ENCODE results near the gene RSRC1. TPM values are rescaled to one million over a fixed set of nuclear protein-coding genes. Genes with fewer than 3 reads are reported as not detected.
"Not testable (repeated sequence)": the region's sequence is repeated elsewhere in the genome, so short reads cannot be mapped to it uniquely, and the experiment has no call there.

RSRC1 gene
- total and polyA plus RNA-seq, 9 donors = 20.6 to 41.2 (median 22.2) TPM

- H3K4me3 ChIP-seq (ENCODE audit: low read length); DNase-seq; H3K27ac ChIP-seq (ENCODE audit: low read length); H3K9me3 ChIP-seq (replicated peaks; ENCODE audit: control insufficient read depth, low read depth, low read length); H3K36me3 ChIP-seq (ENCODE audit: control insufficient read depth, insufficient read depth, low read length); H3K4me1 ChIP-seq (ENCODE audit: control insufficient read depth, insufficient read depth, low read length); H3K27me3 ChIP-seq (ENCODE audit: control insufficient read depth, insufficient read depth, low read length): not testable (repeated sequence)
- WGBS (ENCODE audit: insufficient coverage) = 91% methylated on average over 1 of the region's 2 CpGs
Measured at GRCh38 chr3:158340951-158341350, 231.1 kb downstream of the RSRC1 start.

GRCh38 chr3:158347966-158348365, 238.1 kb downstream of the RSRC1 start:
- Histone ChIP-seq H3K36me3 (ENCODE audit: control insufficient read depth, insufficient read depth, low read length) (no peaks in the 10 kb centered on the region), H3K9me3 (replicated peaks; ENCODE audit: control insufficient read depth, low read depth, low read length) (no peaks in the 10 kb centered on the region), H3K4me3 (ENCODE audit: low read length) (no peak overlapping the region), H3K27me3 (ENCODE audit: control insufficient read depth, insufficient read depth, low read length) (no peaks in the 10 kb centered on the region), H3K27ac (ENCODE audit: low read length) (no peak overlapping the region), H3K4me1 (ENCODE audit: control insufficient read depth, insufficient read depth, low read length) (no peaks in the 10 kb centered on the region)
- no CpG with 5 or more reads among the region's 1 CpG for WGBS (ENCODE audit: insufficient coverage)
- peak; percentile 13 for DNase-seq

DNA sequence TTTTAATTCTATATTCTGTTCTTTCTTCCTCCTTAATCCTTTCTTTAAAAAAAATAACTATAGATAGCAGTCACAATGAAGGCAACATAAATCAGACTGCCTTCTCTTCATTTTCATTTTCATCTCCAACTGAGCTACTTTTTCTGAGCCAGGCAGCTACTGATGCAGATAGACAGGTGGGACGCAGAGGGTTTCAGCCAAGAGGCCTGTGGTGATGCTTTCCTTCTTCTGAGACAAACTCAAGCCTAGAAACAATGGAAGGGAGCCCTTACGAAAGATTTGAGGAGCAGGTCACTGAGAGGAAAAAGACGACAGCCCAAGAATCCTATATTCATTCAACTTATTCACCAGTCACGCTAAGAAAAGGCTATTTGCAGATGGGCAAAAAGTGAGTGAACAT, 241.1 kb downstream of the RSRC1 start:
- Histone ChIP-seq H3K27me3 (ENCODE audit: control insufficient read depth, insufficient read depth, low read length) (no peaks in the 10 kb centered on the region), H3K4me1 (ENCODE audit: control insufficient read depth, insufficient read depth, low read length) (no peaks in the 10 kb centered on the region), H3K27ac (ENCODE audit: low read length) (no peak overlapping the region), H3K36me3 (ENCODE audit: control insufficient read depth, insufficient read depth, low read length) (no peaks in the 10 kb centered on the region), H3K9me3 (replicated peaks; ENCODE audit: control insufficient read depth, low read depth, low read length) (no peaks in the 10 kb centered on the region), H3K4me3 (ENCODE audit: low read length) (no peak overlapping the region)
- WGBS (ENCODE audit: insufficient coverage) = no CpG with 5 or more reads among the region's 4 CpGs
- DNase-seq = no peak

DNA sequence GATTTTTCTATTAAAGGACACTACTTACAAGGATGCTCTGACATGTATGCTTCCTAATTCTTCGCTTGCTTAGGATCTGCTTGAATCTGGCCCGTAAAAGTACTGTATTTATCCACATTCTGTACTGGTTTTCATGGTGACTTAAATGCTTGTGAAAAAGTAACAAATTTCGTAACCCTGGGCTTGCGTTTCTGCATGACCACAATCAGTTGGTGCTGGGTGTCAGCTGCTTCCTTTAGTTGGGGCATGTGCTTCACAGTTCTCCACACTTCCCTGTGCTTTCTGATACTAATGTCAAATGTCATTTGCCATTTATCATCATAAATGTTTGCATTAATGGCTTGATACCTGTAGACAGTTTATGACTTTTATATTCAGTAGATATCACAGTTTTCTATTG, 242.7 kb downstream of the RSRC1 start:
- Histone ChIP-seq H3K27me3 (ENCODE audit: control insufficient read depth, insufficient read depth, low read length) (no peaks in the 10 kb centered on the region), H3K4me1 (ENCODE audit: control insufficient read depth, insufficient read depth, low read length) (no peaks in the 10 kb centered on the region), H3K9me3 (replicated peaks; ENCODE audit: control insufficient read depth, low read depth, low read length) (no peaks in the 10 kb centered on the region), H3K27ac (ENCODE audit: low read length) (no peak overlapping the region), H3K36me3 (ENCODE audit: control insufficient read depth, insufficient read depth, low read length) (no peaks in the 10 kb centered on the region), H3K4me3 (ENCODE audit: low read length) (no peak overlapping the region)
- DNase-seq = peak; percentile 36
- no CpG with 5 or more reads among the region's 4 CpGs for WGBS (ENCODE audit: insufficient coverage)

DNA sequence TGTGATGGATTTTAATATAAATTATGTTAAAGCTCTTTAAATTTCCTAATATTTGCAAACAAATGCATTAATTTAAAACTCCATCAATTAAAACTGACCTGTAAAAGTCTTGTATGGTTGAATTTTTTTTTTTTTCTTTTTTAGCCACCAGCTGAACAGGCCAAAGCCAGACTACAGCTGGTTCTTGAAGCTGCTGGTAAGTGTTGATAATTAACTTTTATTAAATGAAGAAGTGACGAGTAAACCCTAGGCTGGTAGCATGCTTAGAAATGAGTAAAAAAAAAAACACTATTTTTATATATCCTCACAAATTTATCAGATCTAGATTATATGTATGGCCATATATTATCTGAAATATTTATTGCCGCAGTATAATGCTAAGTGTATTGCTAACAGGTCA, 244.8 kb downstream of the RSRC1 start:
- no peaks in the 10 kb centered on the region for H3K4me1 ChIP-seq (ENCODE audit: control insufficient read depth, insufficient read depth, low read length)

DNA sequence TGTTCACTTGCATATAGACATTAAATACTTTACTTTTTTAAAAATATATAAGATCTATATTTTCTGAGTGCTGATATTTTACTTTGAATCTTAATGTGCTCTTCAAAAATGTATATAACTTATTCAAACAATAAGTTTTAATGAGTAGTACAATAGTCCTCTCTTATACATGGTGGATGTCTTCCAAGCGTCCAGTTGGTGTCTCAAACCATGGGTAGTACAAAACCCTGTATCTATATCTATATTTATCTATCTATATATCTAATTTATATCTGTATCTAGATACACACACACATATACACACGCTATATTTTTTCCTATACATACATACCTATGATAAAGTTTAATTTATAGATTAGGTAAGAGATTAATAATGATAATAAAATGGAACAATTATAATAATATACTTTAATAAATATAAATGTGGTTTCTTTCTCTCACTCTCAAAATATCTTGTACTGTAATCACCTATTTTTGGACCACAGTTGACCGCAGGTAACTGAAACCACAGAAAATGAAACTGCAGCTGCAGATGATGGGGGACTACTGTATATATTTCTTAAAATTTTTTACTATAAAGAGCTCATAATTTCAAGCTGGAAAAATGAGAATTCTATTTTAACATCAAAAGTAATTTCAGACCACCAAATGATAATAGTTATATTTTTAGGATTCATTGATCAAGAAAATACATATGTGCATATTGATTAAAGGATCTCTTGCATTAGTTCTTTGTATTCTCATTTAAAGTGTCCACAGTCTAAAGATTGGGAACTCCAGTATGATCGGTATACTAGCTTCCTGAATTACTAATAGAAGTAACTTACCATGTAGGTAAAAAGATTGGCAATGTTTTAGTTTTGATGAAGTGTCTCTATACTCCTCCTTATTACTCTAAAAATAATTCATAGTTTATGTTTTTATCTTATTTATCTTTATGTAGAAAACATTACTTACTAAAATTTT, 246.0 kb downstream of the RSRC1 start:
- Histone ChIP-seq H3K27ac (ENCODE audit: low read length) (no peak overlapping the region), H3K4me3 (ENCODE audit: low read length) (no peak overlapping the region), H3K4me1 (ENCODE audit: control insufficient read depth, insufficient read depth, low read length) (no peaks in the 10 kb centered on the region), H3K36me3 (ENCODE audit: control insufficient read depth, insufficient read depth, low read length) (peaks cover 2% of the 10 kb centered on the region), H3K9me3 (replicated peaks; ENCODE audit: control insufficient read depth, low read depth, low read length) (no peaks in the 10 kb centered on the region), H3K27me3 (ENCODE audit: control insufficient read depth, insufficient read depth, low read length) (no peaks in the 10 kb centered on the region)
- DNase-seq = no peak
- WGBS (ENCODE audit: insufficient coverage) = no CpG with 5 or more reads among the region's 4 CpGs

More for the DNA sequence above, 244.8 kb downstream of the RSRC1 start:
- no peak overlapping the region for H3K4me3 ChIP-seq (ENCODE audit: low read length)
- WGBS (ENCODE audit: insufficient coverage) = no CpG with 5 or more reads among the region's 2 CpGs
- H3K27ac ChIP-seq (ENCODE audit: low read length) = no peak overlapping the region
- peaks cover 2% of the 10 kb centered on the region for H3K36me3 ChIP-seq (ENCODE audit: control insufficient read depth, insufficient read depth, low read length)
- no peak for DNase-seq
- no peaks in the 10 kb centered on the region for H3K27me3 ChIP-seq (ENCODE audit: control insufficient read depth, insufficient read depth, low read length)
- H3K9me3 ChIP-seq (replicated peaks; ENCODE audit: control insufficient read depth, low read depth, low read length) = no peaks in the 10 kb centered on the region

- WGBS (ENCODE audit: insufficient coverage) = 81% methylated on average over 6 of the region's 6 CpGs
- DNase-seq = peak; percentile 15
- H3K27ac ChIP-seq (ENCODE audit: low read length) = no peak overlapping the region
- no peaks in the 10 kb centered on the region for H3K9me3 ChIP-seq (replicated peaks; ENCODE audit: control insufficient read depth, low read depth, low read length)
- H3K4me3 ChIP-seq (ENCODE audit: low read length) = no peak overlapping the region
- H3K27me3 ChIP-seq (ENCODE audit: control insufficient read depth, insufficient read depth, low read length) = no peaks in the 10 kb centered on the region
- peaks cover 2% of the 10 kb centered on the region for H3K36me3 ChIP-seq (ENCODE audit: control insufficient read depth, insufficient read depth, low read length)
- no peaks in the 10 kb centered on the region for H3K4me1 ChIP-seq (ENCODE audit: control insufficient read depth, insufficient read depth, low read length)
Measured at GRCh38 chr3:158359339-158359738, 249.4 kb downstream of the RSRC1 start.

- H3K36me3 ChIP-seq (ENCODE audit: control insufficient read depth, insufficient read depth, low read length) = peaks cover 2% of the 10 kb centered on the region
- no peak overlapping the region for H3K27ac ChIP-seq (ENCODE audit: low read length)
- no peaks in the 10 kb centered on the region for H3K27me3 ChIP-seq (ENCODE audit: control insufficient read depth, insufficient read depth, low read length)
- no peak overlapping the region for H3K4me3 ChIP-seq (ENCODE audit: low read length)
- WGBS (ENCODE audit: insufficient coverage) = 94% methylated on average over 11 of the region's 11 CpGs
- no peak for DNase-seq
- no peaks in the 10 kb centered on the region for H3K4me1 ChIP-seq (ENCODE audit: control insufficient read depth, insufficient read depth, low read length)
- H3K9me3 ChIP-seq (replicated peaks; ENCODE audit: control insufficient read depth, low read depth, low read length) = no peaks in the 10 kb centered on the region
Measured at GRCh38 chr3:158360756-158361448, 251.0 kb downstream of the RSRC1 start.

DNA sequence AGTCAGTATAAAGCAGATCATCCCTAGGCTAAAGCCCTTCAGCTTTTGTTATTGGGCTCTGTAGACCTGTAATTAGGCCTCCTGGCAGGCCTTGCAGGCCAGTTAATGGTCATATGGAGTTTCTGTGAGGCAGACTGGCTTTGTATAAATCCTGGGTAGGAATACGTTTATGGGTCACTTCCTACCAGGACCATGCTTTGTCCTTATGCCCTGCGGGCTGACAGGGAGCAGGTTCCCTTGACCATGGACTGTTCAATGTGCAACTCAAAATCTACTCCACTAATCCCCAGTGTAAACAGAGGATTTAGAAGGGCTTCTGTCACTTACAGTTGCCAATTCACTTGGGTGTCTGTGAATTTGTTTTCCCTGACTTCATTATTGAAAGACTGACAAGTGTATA, 258.4 kb downstream of the RSRC1 start:
- WGBS (ENCODE audit: insufficient coverage) = no CpG with 5 or more reads among the region's 2 CpGs
- Histone ChIP-seq H3K9me3 (replicated peaks; ENCODE audit: control insufficient read depth, low read depth, low read length) (no peaks in the 10 kb centered on the region), H3K4me1 (ENCODE audit: control insufficient read depth, insufficient read depth, low read length) (no peaks in the 10 kb centered on the region), H3K27ac (ENCODE audit: low read length) (no peak overlapping the region), H3K4me3 (ENCODE audit: low read length) (no peak overlapping the region), H3K36me3 (ENCODE audit: control insufficient read depth, insufficient read depth, low read length) (no peaks in the 10 kb centered on the region), H3K27me3 (ENCODE audit: control insufficient read depth, insufficient read depth, low read length) (no peaks in the 10 kb centered on the region)
- DNase-seq = no peak

DNA sequence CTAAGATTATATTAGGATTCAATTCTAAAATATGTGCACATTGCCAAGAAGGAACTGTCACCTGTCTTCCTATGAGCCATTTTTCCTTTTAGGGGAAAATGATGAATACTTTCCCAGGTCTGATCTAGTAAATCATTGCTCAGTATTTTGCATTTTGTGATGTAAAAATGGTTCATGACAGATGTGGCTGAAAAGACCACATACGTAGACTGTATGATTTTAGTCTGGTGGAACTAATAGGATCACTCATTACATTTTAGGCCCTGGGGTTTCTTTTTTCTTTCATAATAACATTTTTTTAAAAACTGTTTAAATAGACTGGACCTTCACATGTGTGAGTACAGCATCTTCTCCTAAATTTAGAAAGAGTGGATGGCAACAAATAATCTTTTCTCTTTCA, 259.4 kb downstream of the RSRC1 start:
- Histone ChIP-seq H3K4me3 (ENCODE audit: low read length) (no peak overlapping the region), H3K4me1 (ENCODE audit: control insufficient read depth, insufficient read depth, low read length) (no peaks in the 10 kb centered on the region)
- no CpG with 5 or more reads among the region's 1 CpG for WGBS (ENCODE audit: insufficient coverage)

More for the DNA sequence above, 259.4 kb downstream of the RSRC1 start:
- no peaks in the 10 kb centered on the region for H3K9me3 ChIP-seq (replicated peaks; ENCODE audit: control insufficient read depth, low read depth, low read length)
- H3K36me3 ChIP-seq (ENCODE audit: control insufficient read depth, insufficient read depth, low read length) = no peaks in the 10 kb centered on the region
- no peak for DNase-seq
- H3K27me3 ChIP-seq (ENCODE audit: control insufficient read depth, insufficient read depth, low read length) = no peaks in the 10 kb centered on the region
- H3K27ac ChIP-seq (ENCODE audit: low read length) = no peak overlapping the region

Data from muscle of leg (tissue), 11 donors.